Measurements from ENCODE around the gene KREMEN1.
"Not testable (repeated sequence)": the region's sequence is repeated elsewhere in the genome, so short reads cannot be mapped to it uniquely, and the experiment has no call there.

KREMEN1 gene

DNA sequence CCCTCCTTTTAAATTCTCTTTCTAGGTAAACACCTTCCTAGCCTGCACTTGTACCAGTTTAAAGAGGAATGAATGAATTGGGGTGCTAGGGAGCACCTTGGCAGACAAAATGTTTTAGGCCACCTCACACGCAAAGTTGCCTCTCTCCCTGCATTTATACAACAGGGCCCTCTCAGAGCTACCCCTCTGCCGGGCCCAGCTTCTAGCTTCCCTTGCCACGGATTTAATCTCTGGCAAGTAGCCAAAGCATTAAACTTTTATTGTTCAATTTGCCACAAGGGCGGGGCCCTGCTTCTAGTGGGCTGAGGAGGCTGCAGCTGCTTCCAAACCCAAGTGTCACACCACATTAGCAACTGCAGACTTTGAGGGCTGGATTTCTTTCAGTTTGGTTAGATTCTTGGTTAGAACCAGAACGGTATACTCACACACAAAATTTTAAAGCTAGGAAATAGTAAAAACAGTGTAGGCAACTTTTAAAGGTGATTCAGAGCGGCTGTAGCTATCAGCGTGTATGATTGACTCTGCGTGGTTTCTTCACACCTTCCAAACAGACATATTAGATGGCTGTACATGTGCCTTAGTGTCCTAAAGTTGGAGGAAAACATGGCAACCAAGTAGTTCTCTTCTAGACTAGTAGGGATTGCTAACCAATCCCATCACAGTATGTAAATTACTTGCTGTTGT, 6.5 kb downstream of the KREMEN1 start:
- peak; percentile 89 for DNase-seq

DNA sequence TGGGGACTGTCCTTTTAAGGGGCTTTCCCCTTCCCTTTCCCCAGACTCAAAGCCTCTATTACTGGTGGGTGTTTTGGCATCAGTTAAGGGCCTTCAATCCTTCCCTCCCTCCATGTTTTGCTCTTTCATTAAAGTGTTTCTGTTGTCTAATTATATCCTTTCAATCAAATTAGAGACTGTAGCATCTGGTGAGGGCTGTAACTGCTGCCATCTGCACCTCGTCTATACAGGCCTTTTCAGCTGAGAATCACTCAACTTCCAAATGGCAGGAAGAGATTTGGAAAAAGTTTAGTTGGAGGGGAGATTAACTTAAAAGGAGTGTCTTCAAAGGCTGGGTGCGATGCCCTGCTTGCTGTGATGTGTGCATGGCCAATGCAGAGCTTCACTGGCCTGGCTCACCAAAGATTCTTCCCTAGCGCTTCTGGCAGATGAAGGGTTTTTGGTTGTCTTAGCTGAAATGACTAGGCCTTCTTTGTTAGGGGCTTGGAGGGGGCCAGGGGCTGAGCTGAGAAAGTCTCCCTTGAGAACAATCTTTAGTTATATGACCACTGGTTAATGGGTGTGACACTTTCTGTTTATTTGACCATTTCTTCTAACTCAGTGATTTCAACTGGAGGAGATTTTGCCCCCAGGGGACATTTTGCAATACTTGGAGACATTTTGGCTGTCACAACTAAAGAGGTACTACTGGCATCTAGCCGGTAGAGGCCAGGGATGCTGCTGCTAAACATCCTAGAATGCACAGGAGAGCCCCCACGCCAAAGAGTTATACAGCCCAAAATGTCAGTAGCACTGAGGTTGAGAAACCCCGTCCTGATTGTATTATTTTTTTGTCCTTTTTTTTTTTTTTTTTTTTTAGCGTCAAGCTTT, 7.5 kb downstream of the KREMEN1 start:
- DNase-seq: no peak

DNA sequence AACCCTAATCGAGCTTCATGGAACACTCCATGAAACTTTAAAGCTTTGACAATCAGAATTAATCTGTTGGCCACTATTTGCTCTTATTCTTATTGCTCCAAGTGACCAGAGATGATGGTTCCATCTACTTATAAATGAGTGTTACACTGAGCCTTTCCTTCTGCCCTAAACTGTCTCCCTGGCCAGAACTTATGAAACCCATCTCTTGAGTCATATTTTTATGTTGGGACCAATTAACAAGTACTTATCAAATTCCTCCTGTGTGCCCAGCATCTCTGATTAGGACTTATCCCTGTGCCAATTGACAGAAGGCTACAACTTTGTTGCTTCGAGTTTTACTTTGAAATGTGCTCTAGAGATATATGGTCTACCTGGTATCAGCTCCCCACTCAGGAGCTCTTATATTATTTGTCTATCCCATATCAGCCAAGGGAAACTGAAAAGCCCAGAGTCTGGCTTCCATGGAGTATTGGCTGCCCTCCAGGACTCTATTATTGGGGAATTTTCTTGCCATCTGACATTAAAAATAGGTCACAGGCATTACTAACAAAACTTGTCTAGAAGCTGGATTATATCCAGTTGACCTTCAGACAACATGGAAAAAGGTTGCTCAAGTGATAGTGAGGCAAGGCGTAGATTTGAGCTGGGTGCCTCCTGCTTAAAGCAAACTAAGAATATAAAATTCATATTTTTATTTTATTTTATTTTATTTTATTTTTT, 8.8 kb downstream of the KREMEN1 start:
- no peak for DNase-seq

DNA sequence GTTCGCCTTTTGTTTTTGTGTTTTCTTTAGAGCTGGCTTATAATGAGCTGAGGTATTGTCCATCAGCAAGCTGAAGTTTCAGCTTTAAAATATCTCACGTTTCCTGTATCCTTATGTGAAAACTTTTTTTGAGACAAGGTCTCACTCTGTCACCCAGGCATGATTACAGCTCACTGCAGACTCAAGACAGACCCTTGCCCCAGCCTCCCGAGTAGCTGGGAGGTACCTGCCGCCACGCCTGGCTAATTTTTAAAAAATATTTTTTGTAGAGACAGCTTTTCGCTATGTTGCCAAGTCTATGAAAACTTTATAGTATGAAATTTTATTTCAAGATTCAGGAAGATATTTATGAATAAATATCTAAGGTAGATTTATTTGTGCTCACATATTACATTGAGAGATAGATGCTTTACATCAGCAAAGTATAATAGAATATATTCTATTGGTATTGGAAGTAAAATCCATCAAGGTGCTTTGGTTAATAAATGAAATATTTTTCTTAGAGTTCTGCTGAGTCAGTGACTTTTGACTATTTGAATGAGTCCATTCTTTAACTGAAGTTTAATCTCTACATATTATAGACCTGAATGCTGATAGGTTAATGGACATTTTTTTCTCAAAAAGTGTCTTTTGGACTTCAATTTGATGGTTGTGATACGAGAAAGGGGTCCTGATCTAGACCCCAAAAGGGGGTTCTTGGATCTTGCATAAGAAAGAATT, 10.2 kb downstream of the KREMEN1 start:
- no peak for DNase-seq

DNA sequence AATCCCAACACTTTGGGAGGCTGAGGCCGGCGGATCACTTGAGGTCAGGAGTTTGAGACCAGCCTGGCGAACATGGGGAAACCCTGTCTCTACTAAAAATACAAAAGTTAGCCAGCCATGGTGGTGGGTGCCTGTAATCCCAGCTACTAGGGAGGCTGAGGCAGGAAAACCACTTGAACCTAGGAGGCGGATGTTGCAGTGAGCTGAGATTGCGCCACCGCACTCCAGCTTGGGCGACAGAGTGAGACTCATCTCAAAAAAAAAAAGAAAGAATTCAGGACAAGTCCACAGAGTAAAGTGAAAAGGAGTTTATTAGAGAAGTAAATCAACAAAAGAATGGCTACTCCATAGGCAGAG, 10.7 kb downstream of the KREMEN1 start:
- DNase-seq: not testable (repeated sequence)

DNA sequence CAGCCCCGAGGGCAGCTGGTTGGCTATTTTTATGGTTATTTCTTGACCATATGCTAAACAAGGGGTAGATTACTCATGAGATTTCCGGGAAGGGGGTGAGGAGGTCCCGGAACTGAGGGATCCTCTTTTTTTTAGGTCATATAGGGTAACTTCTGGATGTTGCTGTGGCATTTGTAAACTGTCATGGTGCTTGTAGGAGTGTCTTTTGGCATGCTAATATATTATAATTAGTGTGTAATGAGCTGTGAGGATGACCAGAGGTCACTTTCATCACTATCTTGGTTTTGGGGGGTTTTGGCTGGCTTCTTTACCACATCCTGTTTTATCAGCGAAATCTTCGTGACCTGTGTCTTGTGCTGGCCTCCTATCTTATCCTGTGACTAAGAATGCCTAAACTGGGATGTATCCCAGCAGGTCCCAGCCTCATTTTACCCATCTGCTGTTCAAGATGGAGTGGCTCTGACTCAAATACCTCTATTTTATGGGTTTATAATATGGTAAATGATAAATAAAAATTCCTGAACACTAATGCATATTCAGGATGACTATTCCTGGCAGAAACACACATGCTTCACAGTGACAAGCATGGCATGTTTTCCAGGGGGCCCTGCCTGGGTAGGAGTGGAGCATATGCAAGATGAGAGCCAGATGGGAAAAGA, 11.2 kb downstream of the KREMEN1 start:
- DNase-seq: no peak

DNA sequence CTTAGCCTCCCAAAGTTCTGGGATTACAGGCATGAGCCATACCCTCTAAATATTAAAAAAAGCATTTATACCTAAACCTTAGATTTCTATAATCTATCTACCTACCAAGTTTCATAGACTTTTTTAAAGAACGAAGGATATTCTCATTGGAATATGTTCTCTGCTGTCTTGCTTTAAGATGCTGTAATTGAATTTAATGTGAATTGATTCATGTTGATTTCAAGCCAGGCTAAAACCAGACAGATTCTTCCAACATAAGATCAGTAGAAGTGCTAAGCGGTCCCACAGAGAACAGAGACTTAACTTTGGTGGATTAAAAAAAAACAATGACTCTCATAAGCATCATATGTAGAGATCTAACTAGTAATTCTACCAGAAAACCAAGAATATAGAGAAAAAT, 14.2 kb downstream of the KREMEN1 start:
- DNase-seq: no peak

DNA sequence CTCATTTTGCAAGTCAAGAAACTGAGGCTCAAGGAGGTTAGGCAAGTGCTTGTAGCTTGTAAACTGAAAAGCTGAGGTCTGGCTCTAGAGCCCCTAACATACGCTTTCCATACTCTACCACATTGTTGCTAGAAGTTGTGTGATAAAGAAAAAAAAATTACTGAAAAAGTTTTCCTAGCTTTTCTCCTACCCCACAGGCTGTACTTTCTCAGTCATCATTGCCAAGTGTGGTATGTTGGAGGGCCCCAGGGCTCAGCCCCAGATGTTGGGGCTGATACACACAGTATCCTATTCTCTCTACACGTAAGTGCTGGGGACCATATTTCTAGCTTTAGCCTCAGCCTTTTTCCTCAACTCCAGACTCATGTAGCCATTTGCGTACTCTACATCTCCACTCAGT, 16.0 kb downstream of the KREMEN1 start:
- no peak for DNase-seq

DNA sequence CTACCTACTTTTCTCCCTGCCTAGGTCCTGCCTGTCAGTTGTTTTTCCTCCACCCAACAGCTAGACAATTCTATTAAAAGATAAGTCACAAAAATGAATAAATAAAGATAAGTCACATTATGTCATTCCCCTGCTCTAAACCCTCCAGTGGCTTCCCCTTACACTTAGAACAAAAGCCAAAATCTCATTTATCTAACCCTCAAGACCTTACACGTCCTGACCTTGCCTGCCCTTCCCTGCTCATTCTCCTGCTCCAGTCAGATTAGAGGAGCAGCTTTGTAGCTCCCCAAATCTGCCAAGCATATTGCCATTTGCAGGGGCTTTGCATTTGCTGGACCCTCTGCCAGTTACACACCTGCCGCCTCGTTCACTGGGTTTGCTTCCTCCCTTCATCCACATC, 16.7 kb downstream of the KREMEN1 start:
- DNase-seq: no peak

DNA sequence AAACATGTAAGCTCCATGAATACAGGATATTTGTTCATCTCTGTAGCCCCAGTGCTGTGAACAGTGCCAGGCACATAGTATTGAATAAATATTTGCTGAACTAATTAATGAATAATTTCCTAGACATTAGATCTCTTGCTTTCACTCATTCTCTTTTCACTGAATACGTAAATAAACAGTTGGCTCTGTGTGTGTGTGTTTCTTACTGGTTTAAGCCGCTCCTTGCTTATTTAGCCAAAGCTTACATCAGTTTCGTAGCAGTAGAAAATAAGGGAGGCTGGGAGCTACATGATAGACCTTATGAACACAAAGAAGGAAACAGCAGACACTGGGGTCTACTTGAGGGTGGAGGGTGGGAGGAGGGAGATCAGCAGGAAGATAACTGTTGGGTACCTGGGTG, 17.2 kb downstream of the KREMEN1 start:
- DNase-seq: no peak

DNA sequence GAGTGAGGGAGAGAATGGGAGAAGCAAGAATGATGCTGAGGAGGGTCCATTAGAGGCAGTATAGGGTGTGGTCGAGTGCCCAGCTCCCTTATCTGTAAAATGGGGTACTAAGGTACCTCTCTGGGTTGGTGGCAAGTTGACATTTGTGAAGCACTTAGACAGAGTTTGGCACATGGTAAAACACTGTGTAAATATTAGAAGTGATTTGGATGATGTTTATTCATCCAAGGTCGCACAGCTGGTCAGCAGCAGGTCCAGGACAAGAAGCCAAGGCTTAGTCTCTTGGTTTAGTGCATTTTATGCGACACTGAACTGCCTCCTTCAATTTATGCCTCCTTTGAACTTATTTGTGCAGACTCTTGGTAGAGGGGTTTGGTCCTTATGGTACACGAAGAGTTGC, 19.4 kb downstream of the KREMEN1 start:
- no peak for DNase-seq

DNA sequence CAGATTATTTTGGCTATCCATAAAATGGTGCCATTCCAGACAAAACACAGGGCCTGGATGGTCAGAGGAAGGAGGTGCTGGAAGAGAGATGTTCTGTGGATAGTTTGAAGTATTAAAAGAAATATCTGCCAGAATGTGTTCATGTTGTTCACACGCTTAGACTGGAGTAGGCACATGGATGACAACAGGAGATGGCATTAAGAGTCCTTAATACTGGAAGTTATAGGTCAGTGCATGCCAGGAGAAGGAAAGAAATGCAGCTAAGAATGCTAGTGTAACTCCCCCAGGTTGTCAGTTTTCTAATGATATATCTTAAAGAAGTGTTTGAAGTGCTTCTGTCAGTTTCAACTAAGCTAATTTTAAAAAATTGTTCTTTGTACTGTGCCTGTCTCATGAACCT, 20.2 kb downstream of the KREMEN1 start:
- no peak for DNase-seq

DNA sequence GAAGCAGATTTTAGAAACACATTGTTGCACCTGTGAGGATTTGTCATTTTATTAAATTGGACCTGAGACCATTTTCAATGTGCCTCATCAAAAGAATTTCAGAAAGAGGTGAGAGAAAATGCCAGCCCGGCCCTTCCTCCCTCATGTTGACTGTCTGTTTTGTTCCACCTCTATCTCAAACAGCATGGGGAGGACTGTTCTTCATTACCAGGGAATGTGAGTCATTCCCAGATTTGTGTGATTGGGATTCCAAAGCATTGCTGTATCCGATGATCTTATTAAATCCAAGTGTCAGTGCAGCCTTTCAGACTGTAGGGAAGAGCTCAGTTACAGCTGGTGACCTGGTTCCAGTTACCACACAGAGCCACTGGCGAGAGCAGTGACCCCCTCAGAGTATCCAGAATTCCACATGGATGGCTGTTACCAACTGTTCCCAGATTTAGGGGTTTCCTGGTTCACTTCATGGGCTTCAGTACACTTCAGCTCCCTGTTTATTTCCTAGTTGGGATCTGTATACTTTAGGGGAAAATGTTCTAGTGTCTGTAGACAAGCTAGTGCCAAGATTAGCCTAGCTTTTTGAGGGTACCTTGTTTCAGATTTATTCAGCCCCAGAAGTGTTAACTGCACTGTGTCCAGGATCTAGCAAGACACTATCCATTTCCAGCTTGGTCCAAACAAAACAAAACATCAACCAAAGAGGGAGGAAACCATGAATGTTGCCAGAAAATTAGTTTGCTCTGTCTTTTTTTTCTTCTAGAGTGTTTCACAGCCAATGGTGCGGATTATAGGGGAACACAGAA, 20.9 kb downstream of the KREMEN1 start:
- DNase-seq: no peak

DNA sequence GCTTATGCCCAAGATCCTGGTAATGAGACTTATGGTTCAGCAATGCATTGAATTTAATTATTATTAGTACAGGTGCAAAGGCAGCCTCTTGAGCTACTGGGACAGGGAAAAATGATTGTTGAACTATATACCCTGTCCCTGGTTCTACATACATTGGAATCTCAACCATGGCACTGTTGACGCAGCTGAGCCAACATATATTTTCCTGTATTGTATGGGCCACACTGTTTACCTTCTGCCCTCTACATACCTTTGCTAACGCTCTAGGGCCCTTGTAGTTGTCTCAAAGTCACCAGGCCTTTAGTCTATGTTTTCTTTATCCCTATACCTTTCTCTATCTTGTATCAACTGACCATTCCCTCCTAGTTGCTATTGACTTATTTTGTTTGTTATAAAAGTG, 22.6 kb downstream of the KREMEN1 start:
- DNase-seq: peak; percentile 70

DNA sequence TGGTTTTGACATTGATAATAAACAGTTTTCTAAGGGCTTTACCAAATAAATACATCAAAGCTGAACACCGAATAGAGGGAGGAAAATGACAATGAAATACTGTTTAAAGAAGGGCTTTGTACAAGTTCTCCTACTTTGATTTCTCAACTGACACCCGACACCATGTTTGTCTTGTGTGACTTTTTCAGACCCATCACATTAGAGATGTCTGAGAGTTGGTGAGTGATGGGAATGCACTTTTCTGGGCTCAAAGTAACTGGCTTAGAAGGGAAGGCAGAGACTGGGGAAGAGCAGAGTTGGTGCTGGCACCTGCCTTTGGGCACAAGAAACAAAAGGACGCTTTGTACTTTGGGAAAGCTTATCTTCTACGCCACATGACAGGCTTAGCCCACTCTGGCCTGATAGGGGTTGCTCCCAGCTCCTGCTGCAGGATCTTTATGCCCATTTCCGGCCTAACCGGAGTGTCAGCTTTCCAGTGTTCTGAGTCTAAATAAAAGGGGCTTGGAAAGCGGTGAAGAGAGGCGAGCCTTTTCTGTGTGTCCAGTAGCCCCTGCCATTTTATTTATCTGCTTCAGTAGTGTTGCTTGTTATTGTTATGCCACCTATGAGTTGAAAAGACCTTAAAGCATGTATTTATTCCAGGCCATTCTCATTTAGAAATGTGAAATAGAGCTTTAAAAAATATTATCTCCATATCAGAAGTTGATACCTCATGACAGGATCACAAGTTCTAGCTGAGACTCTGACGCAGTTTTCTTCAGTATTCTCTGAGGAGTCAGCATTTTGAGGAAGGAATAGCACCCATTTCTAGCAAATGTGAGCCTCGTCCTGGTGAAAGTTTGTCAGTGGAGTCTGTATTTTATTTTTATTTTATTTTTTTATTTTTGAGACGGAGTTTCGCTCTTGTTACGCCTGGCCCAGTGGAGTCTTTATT, 24.2 kb downstream of the KREMEN1 start:
- DNase-seq: peak; percentile 62

DNA sequence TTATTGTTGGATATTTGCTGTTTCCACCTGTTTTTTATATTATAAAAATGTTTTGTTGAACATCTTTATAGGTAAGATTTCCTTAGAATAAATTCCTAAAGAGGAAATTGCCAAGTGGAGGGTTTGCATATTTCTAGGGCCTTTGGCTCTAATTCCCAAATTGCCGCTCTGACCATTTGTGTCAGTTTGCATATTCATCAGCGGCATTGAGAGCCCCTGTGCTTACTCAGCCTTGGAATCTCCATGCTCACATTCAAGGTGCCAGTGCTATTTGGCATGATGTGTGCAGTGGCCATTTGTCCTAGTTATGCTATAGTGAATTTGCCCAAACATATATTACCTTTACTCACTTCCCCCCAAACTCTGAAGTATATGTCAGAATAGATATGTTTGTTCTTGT, 25.5 kb downstream of the KREMEN1 start:
- no peak for DNase-seq

DNA sequence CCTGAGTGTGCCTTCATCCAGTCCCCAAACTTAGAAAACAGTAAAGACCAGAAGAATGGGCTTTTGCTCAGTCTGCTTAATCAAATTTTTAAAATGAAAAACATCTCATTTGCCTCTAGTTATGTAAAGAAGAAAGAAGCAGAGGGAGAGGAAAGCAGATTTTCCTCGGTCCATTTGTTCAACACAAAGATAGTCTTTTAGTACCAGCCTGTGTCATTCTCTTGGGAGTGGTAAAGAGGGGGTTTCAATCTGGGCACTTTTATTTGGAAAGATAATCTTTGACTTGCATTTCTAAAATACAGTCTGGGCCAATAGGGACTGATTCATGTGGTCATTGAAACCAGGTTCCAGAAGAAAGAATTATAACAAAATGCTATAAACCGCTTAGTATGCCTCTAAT, 29.5 kb downstream of the KREMEN1 start:
- DNase-seq: no peak

DNA sequence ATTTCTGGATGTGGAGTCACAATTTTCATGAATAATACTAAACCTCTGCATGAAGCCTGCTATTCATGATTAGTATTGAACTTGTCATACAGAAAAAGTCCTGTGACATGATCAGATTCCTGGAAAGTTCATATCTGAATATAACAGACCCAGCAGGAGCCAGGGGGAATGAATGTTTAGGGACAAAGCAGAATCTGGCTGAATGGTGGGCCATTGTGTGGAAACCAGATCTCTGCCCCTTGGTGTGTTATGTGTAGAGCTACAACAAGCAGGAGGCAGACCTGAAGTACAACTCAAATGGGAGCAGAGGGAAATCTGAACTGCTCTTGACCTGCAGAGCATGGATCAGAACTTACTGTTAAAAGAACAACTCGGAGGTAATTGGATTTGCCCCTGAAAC, 30.3 kb downstream of the KREMEN1 start:
- DNase-seq: no peak

DNA sequence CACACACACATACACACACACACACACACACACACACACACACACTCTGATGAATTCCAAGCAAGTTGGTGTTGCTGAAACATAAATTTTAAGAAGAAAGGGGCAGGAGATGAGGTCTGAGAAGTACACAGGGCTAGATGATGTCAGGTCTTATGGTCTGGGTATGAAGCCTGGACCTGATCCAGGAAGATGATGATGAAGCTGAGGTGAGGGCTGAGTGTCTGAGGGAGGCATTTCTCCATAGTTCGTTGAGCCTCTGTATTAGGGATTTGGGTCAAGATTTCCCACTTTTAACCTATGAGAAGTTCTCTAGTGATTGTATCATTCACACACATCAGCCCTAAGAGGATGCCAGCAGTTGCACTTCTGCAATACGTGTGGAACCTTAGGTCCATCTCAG, 32.6 kb downstream of the KREMEN1 start:
- no peak for DNase-seq

DNA sequence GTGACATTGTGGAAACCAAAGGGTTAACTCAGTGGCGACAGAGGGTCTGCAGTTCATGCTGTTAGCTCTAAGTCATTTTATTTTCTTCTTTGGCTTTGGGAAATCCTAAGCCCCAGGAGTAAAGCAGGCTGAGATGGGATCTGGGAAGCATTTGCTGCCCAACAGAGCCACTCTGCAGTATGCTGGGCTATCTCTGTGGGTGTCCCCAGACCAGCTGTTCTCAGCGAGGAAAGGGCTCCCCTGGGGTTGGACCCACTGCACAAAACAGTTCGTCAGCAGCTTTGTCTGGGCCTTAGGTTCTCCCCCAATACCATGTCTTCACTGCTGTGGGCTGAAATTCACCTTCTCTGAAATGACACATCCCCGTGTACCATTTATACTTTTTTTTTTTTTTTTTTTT, 34.0 kb downstream of the KREMEN1 start:
- DNase-seq: no peak

DNA sequence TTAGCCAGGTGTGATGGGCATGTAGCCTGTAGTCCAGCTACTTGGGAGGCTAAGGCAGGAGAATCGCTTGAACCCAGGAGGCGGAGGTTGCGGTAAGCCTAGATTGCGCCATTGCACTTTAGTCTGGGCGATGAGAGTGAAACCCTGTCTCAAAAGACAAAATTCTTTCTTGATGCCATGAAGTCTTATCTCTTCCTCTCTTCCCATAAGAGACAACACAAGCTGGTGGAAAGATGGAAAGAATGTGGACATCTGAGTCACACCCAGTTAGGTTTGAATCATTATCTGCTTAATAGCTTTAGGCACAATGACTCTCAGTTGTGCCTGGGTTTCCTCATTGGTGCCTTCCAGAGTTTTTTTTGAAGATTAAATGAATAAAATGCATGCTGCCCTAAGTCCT, 35.3 kb downstream of the KREMEN1 start:
- no peak for DNase-seq
